GM19328 (cell line): Measurements from ENCODE around the gene POLR3C.

ENCODE experiments used
- ATAC-seq: cut with Tn5 transposase; IDR thresholded peaks from one replicate; pipeline ENCODE4 v1.9.1; 2021; ENCODE audit warnings: mild to moderate bottlenecking, moderate library complexity; ENCODE audit not compliant: unreplicated experiment

The POLR3C gene

DNA sequence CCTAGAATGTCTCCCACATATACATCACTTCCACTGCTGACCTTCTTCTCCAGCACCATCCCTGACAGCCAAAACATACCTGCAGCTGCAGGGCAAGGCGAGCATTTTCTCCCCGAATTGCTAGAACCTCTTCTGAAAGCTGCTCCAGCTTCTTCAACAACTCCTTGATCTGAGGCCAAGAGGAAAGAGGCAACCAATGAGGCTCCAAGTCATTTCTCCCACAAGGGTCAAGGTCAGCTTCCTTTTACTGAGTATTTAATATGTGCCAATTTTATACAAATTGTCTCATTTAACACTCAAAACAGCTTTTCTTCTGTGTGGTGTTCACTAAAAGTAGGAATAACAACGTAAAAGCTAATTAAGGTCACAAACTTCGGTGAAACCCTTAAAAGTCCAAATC lies 44.2 kb downstream of the POLR3C start:
- ATAC-seq: no peak

DNA sequence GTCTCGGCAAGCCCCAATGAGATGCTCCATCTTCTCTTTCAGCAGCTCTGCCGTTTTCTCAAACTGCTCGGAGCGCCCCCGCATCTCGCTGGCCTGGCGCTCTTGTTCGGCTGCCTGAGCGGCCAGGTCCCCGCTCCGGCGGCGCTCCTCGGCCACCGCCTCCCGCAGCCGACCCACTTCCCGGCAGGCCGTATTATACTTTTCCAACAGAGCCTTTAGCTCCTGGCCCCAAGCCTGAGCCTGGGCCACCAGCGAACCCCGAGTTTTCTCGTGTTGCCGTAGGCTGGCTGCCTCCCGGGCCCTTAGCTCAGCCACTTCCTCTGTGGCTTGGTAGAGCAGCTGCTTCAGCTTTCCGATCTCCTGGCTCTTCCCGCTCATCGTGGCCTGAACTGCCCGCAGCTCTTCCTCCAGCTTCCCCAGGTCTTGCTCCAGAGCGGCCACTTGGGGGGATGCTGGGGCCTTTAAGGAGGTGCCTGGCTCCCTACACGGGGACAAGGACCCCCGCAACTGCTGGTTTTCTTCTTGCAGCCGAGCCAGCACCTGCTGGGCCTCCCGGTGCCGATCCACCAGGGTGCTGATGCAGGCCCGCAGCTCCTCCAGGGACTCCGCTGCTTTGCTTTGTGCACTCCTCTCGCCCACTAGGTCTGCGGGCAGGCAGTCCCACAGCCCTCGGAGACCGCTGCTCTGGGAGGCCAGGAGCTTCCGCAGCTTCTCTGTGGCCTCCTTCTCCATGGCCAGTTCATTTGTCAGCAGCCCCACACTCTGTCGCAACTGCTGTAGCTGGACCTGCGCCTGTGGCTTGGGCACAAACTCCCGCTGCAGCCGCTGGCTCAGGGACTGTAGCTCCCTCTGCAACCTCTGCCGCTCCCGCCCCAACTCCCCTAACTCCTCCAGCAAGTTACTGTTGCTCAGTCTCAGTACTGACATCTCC lies 48.3 kb downstream of the POLR3C start:
- no peak for ATAC-seq

- no peak for ATAC-seq
Measured at GRCh38 chr1:145874646-145875045, 50.6 kb downstream of the POLR3C start.

- no peak for ATAC-seq
Measured at GRCh38 chr1:145877923-145878486, 54.0 kb downstream of the POLR3C start.

DNA sequence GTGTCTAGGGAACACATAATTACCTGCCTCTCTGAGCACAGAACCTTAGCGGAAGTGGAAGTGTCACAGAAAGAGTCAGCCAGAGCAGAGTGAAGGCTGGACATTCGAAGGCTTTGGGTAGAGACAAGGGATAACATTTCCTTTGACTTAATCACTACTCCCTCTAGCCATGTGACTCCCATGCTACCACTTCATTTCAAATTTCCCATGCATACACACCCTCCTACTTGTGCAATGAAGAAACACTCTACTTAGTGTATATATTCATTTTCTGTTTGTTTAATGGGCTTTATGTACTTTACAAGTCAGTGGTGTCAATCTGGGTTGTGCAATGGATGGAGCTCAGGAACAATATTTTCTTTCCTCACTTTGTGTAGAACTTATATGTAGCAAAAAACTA lies 54.7 kb downstream of the POLR3C start:
- no peak for ATAC-seq

DNA sequence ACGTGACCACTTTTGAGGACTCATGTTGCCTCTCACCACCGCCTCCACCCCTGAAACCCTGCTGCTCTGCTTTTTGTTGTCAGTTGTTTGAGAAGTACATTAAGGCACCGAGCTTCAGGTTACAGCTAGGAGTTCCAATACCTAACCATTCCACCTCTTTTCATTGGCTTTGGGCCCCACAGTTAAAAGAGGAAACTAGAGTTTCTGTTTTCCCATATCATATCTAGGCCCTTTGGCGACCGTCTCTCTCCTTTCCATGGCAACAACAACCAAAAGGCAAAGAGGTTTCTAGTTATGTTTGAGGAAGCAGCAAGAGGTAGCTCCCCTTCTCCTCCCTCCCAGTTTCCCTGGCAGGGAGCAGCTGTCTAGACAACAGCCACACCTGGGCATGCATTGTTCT lies 55.8 kb downstream of the POLR3C start:
- no peak for ATAC-seq

GRCh38 chr1:145884675-145885074 lies 60.7 kb downstream of the POLR3C start:
- no peak for ATAC-seq

DNA sequence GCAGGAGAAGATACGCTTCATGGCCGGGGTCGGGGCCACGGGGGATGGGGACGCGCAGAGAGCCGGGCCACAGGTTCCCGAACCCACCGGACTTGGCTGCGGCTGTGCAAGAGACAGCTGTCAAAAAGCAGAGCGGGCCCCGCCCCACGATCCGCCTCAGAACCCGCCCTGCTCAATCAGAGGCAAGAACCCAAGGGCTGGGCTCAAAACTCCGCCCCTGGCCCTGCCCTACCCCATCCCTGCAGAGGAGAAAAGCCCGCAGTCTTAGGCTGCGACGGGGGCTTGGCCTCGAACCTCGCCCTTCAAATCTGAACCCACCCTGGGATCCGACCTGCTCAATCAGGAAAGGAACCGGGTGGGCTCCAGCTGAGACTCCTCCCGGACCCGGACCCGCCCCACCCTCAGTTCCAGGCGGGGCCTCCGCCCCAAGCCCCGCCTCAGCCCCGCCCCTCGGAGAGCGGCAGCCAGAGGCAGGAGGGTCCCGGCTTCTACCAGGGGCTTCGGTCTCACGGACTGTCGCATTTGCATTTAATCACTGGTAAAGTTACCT lies 61.8 kb downstream of the POLR3C start, which contains the start of gene ANKRD35:
TSS of gene ANKRD35 (minus strand) at position 129 of the 550 bp plus-strand sequence. CDS start at position 21, 108 bp downstream.
- ATAC-seq: peak; percentile 99

DNA sequence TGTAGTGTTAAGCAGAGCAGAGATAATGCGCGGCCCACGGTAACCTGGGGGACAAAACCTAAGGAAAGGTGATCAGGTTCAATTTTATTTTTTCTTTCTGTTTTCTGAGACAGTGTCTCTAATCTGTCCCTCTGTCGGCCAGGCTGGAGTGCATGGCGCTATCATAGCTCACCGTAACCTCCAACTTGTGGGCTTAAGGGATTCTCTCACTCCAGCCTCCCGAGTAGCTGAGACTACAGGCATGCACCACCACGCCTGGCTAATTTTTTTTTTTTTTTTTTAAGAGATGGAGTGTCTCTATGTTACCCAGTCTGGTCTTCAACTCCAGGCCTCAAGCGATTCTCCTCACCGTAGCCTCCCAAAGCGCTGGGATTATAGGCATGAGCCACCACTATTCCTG lies 62.4 kb downstream of the POLR3C start:
- ATAC-seq: no peak

GRCh38 chr1:145886816-145887215 lies 62.8 kb downstream of the POLR3C start:
- ATAC-seq: no peak

- no peak for ATAC-seq
Measured at GRCh38 chr1:145887631-145888030, 63.6 kb downstream of the POLR3C start.

GRCh38 chr1:145889722-145890121 lies 65.7 kb downstream of the POLR3C start:
- ATAC-seq: no peak

DNA sequence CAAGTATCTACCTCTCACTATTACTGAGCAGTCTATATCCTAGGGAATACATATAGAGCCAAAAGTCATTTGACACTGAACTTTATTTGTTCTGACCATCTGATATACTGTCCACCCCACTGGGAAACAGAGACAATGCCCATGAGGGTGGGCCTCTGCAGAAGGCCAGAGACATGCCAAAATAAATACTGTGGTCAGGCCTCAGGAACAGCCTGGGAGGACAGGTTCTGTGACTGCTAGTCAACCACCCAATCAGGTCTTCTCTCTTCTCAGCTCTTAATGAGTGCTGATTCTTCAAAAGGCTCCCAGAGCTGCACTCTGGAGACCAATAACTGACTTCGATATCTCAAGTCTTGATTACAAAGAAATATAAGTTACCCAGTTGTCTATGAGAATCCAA lies 67.1 kb downstream of the POLR3C start:
- no peak for ATAC-seq

GRCh38 chr1:145891587-145892485 lies 67.8 kb downstream of the POLR3C start:
- ATAC-seq: no peak

DNA sequence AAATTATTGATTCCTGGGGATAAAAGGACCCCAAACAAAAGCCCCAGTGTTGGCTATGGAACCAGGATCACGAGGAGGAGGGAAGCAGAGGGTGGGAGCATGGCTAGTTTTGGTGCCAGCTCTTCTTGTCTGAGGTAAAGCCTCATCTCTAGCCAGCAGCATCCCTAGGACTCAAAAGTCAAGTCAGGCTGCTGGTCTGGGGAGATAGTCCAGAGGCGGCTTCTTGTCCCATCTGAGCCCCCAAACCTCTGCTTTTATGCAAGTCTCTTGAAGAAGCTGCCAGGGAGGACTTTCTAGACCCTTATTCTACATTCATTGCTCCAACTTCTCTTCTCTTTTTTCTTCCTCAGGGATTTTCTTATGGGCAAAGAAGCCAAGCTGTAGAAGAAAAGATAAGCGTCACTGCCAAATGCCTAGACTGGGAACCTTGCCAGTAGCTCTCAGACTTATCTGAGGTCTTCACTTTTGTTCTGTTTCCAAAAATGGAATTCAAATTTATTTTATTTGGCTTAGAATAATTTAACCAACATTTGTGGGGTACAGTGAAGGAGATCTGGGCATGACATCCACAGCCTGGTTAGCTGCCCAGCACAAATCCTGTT lies 68.6 kb downstream of the POLR3C start:
- no peak for ATAC-seq

DNA sequence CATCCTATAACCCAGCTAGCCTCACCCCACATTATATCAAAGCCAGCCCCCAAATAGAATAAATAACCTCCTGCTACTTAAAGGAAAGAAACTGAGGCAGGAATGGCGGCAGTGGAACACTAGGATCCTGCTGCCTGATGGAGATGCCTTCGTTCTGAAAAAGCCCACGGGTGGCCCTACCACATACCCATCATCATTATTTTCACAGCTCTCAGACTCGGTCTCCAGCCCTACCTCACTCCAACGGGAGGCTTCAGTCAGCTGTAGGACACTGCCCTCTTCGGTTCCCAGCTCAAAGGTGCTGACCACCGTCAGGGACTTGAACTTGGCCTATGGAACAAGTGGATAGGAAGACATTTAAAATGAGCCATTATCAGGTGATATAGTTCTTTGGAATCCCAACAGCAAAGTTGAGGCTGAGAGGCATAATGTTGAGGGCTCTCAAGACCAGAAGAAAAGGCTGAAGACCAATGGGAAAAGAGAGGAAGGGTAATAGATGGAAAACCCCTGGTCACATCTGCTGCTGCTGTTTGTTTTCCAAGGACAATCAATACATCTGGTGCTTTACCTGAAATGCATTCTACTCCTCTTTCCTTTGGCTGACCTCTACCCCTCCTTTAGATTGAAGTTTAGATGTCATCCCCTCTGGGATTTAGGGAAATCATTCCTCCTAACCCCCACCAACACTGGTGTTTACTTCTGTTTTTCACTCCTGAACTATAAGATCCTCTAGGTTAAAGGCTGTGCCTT lies 69.5 kb downstream of the POLR3C start:
- ATAC-seq: no peak
